Nucleus accumbens (tissue), 56 donors: Measurements from ENCODE around the gene PID1.

Experiments used
- DNase-seq, 56 donors: peaks; one replicate each; lab custom pipeline; 2025; lab: John Stamatoyannopoulos, UW

The PID1 gene

GRCh38 chr2:229265727-229266126, 5.4 kb downstream of the PID1 start:
- no peak for DNase-seq

- DNase-seq = no peak
Observed at GRCh38 chr2:229261599-229261998, 9.5 kb downstream of the PID1 start.

- no peak for DNase-seq
Observed at GRCh38 chr2:229261076-229261475, 10.0 kb downstream of the PID1 start.

GRCh38 chr2:229257985-229258384, 13.1 kb downstream of the PID1 start:
- DNase-seq = no peak

GRCh38 chr2:229256376-229256775, 14.7 kb downstream of the PID1 start:
- no peak for DNase-seq

GRCh38 chr2:229254206-229254605, 16.9 kb downstream of the PID1 start:
- DNase-seq = no peak

- no peak for DNase-seq
Observed at GRCh38 chr2:229252996-229253395, 18.1 kb downstream of the PID1 start.

- no peak for DNase-seq
Observed at GRCh38 chr2:229252280-229252679, 18.8 kb downstream of the PID1 start.

GRCh38 chr2:229249536-229249935, 21.6 kb downstream of the PID1 start:
- no peak for DNase-seq

- DNase-seq = no peak
Observed at GRCh38 chr2:229246334-229246733, 24.8 kb downstream of the PID1 start.

GRCh38 chr2:229244975-229245374, 26.1 kb downstream of the PID1 start:
- no peak for DNase-seq

- no peak for DNase-seq
Observed at GRCh38 chr2:229243890-229244560, 27.1 kb downstream of the PID1 start.

GRCh38 chr2:229240984-229241491, 30.0 kb downstream of the PID1 start:
- no peak for DNase-seq

GRCh38 chr2:229239021-229239420, 32.1 kb downstream of the PID1 start:
- no peak for DNase-seq

GRCh38 chr2:229237270-229237669, 33.8 kb downstream of the PID1 start:
- DNase-seq = no peak

GRCh38 chr2:229235131-229235914, 35.8 kb downstream of the PID1 start:
- no peak for DNase-seq

- DNase-seq = no peak
Observed at GRCh38 chr2:229231885-229232284, 39.2 kb downstream of the PID1 start.

GRCh38 chr2:229231328-229231868, 39.7 kb downstream of the PID1 start:
- no peak for DNase-seq

- no peak for DNase-seq
Observed at GRCh38 chr2:229230911-229231310, 40.2 kb downstream of the PID1 start.

GRCh38 chr2:229230256-229230655, 40.8 kb downstream of the PID1 start:
- no peak for DNase-seq

- DNase-seq = no peak
Observed at GRCh38 chr2:229226382-229226781, 44.7 kb downstream of the PID1 start.

GRCh38 chr2:229223107-229223506, 48.0 kb downstream of the PID1 start:
- DNase-seq = no peak
